K562 (cell line): ENCODE measurements around the gene FMNL2. TPM values are rescaled to one million over a fixed set of nuclear protein-coding genes. Genes with fewer than 3 reads are reported as not detected.

Experiments used
- ATAC-seq: fragments of 200-7000 bp; cut with Tn5 transposase; 3 replicates; pipeline ENCODE4 v1.9.1; 2020; ENCODE audit warnings: moderate library complexity
- BruUV-seq: library from RNA; stranded (reverse); fragments of 400-500 nt; replicated peaks from 2 replicates; lab custom pipeline; 2021; lab: Mats Ljungman, UMichigan
- CTCF ChIA-PET: fragments of 300-600 bp; formaldehyde crosslinking; extraction: SDS; loops from one replicate; lab custom pipeline; 2021; ENCODE audit warnings: low intra/inter-chr PET ratio; lab: Yijun Ruan, JAX
- POLR2A ChIA-PET: fragments of 300-600, 350-650 bp; sonication (Branson Sonifier 250); formaldehyde crosslinking; extraction: SDS; loops from one replicate; lab custom pipeline; 2021; ENCODE audit warnings: antibody characterized with exemption, inconsistent platforms; lab: Yijun Ruan, JAX
- DNase-seq, 4 experiments: peaks; one replicate each; pipeline versions ENCODE4 v3.0.0 to v3.0.0-alpha.2; 2011 to 2018; ENCODE audit warnings: low spot score in 3 of 4, mixed read lengths in 3 of 4; ENCODE audit errors: extremely low read depth in 1 of 4
- FAIRE-seq: peaks from 2 replicates; lab custom pipeline; 2011; peaks lifted over from hg19 to GRCh38; lab: Jason Lieb, UNC
- H2AFZ ChIP-seq: 2 replicates; pipeline ENCODE4 v1.6.0; 2011; ENCODE audit warnings: low read depth, low read length, control low read depth, inconsistent platforms
- H3K27ac ChIP-seq: fragments of 200-600 bp; 3 replicates; pipeline ENCODE4 v1.8.0; 2011; ENCODE audit warnings: low read depth, mild to moderate bottlenecking, control low read depth, inconsistent platforms, low read length, moderate library complexity, mixed read lengths; ENCODE audit errors: extremely low read depth
- H3K27me3 ChIP-seq, 2 experiments: fragments of 300-600 bp in 1 of 2; 2 replicates in 1 of 2; 3 replicates in 1 of 2; pipeline versions ENCODE4 v1.6.0 to v1.8.0; 2011; ENCODE audit warnings: inconsistent platforms in 2 of 2, low read length in 2 of 2, mild to moderate bottlenecking in 1 of 2, mixed read lengths in 1 of 2, moderate library complexity in 1 of 2; ENCODE audit not compliant: control insufficient read depth in 2 of 2, insufficient read depth in 2 of 2
- H3K36me3 ChIP-seq: fragments of 300-600 bp; 3 replicates; pipeline ENCODE4 v1.8.0; 2011; ENCODE audit warnings: mild to moderate bottlenecking, low read length, inconsistent platforms; ENCODE audit not compliant: control insufficient read depth, insufficient read depth
- H3K4me1 ChIP-seq, 2 experiments: fragments of 200-600 bp in 1 of 2; replicated peaks in 1 of 2; 2 replicates in 1 of 2; 3 replicates in 1 of 2; pipeline versions ENCODE4 v1.5.1 to v1.8.0; 2011; ENCODE audit warnings: inconsistent platforms in 2 of 2, low read length in 2 of 2, mild to moderate bottlenecking in 1 of 2, mixed read lengths in 1 of 2, moderate library complexity in 1 of 2; ENCODE audit not compliant: control insufficient read depth in 2 of 2, insufficient read depth in 2 of 2
- H3K4me2 ChIP-seq: 2 replicates; pipeline ENCODE4 v1.6.1; 2011; ENCODE audit warnings: low read length, control low read depth, inconsistent platforms, mixed read lengths; ENCODE audit not compliant: insufficient read depth
- H3K4me3 ChIP-seq: fragments of 200-600 bp; sonication (generic), shearing (Covaris generic); 2 replicates; pipeline ENCODE4 v1.5.1; 2016; ENCODE audit warnings: control low read depth, inconsistent platforms
- H3K79me2 ChIP-seq: fragments of 200-600 bp; 3 replicates; pipeline ENCODE4 v1.8.0; 2011; ENCODE audit warnings: low read length, inconsistent platforms; ENCODE audit not compliant: control insufficient read depth, insufficient read depth
- H3K9ac ChIP-seq, 2 experiments: 2 replicates each; pipeline versions ENCODE4 v1.6.0 to v1.6.1; 2011; ENCODE audit warnings: low read depth in 2 of 2, low read length in 2 of 2, control low read depth in 1 of 2, inconsistent platforms in 1 of 2, mild to moderate bottlenecking in 1 of 2, mixed read lengths in 1 of 2; ENCODE audit not compliant: insufficient read depth in 1 of 2
- H3K9me1 ChIP-seq: one replicate; pipeline ENCODE4 v1.6.0; 2011; ENCODE audit warnings: inconsistent platforms, mild to moderate bottlenecking, low read length, moderate library complexity; ENCODE audit not compliant: control insufficient read depth, insufficient read depth
- H3K9me3 ChIP-seq: replicated peaks from 2 replicates; pipeline ENCODE4 v1.5.1; 2011; ENCODE audit warnings: low read depth, low read length, inconsistent platforms; ENCODE audit not compliant: control insufficient read depth, insufficient read depth
- H4K20me1 ChIP-seq: replicated peaks from 2 replicates; pipeline ENCODE4 v1.6.1; 2011; ENCODE audit warnings: low read length, inconsistent platforms, mixed read lengths; ENCODE audit not compliant: control insufficient read depth, insufficient read depth
- BMI1 ChIP-seq: fragments of 150-350 bp; IDR thresholded peaks from 2 replicates; pipeline ENCODE4 v1.6.1; 2014; ENCODE audit warnings: low read length
- CBFA2T2 ChIP-seq: fragments of 450-650 bp; conservative IDR thresholded peaks from 2 replicates; pipeline ENCODE4 v1.6.1; 2017; ENCODE audit warnings: mild to moderate bottlenecking
- CBX2 ChIP-seq: fragments of 200-600 bp; sonication (generic); IDR thresholded peaks from one replicate; pipeline ENCODE4 v1.6.1; 2012; ENCODE audit warnings: mild to moderate bottlenecking, low read length, inconsistent platforms; ENCODE audit not compliant: insufficient read depth, poor library complexity, severe bottlenecking
- CREBBP ChIP-seq: IDR thresholded peaks from one replicate; pipeline ENCODE4 v1.6.1; 2012; ENCODE audit warnings: low read depth, mild to moderate bottlenecking, control low read depth, inconsistent platforms, low read length
- CXXC5 ChIP-seq: fragments of 250-450 bp; sonication (Bioruptor Pico); IDR thresholded peaks from 2 replicates; pipeline ENCODE4 v1.8.0; 2022; ENCODE audit warnings: inconsistent platforms, mild to moderate bottlenecking, moderate library complexity
- FOXM1 ChIP-seq, 2 experiments: fragments of 450-650 bp in 1 of 2; sonication (generic) in 1 of 2; formaldehyde crosslinking in 1 of 2; IDR thresholded peaks; 2 replicates each; pipeline versions ENCODE4 v1.6.1 to v1.9.0; 2017 to 2022; ENCODE audit warnings: low read depth in 2 of 2, mild to moderate bottlenecking in 2 of 2, missing genetic modification reagents in 1 of 2, moderate library complexity in 1 of 2
- MEF2D ChIP-seq: conservative IDR thresholded peaks from 2 replicates; pipeline ENCODE4 v1.6.1; 2016; ENCODE audit warnings: low read depth, missing genetic modification characterization, missing compliant biosample characterization
- SMAD2 ChIP-seq: fragments of 150-350 bp; IDR thresholded peaks from 2 replicates; pipeline ENCODE4 v1.6.1; 2014; ENCODE audit warnings: low read depth, mild to moderate bottlenecking, low read length
- TRIM25 ChIP-seq: fragments of 450-650 bp; IDR thresholded peaks from 2 replicates; pipeline ENCODE4 v1.7.0; 2016; ENCODE audit warnings: borderline replicate concordance
- ZBTB34 ChIP-seq: fragments of 250-450 bp; sonication (Bioruptor Pico); IDR thresholded peaks from 2 replicates; pipeline ENCODE4 v1.8.0; 2021; ENCODE audit warnings: mild to moderate bottlenecking, moderate library complexity
- ZNF24 ChIP-seq: fragments of 450-650 bp; IDR thresholded peaks from 2 replicates; pipeline ENCODE4 v1.6.1; 2016
- ZNF316 ChIP-seq: fragments of 450-650 bp; IDR thresholded peaks from 2 replicates; pipeline ENCODE4 v1.6.1; 2016
- ZNF77 ChIP-seq: fragments of 250-450 bp; sonication (Bioruptor Pico); IDR thresholded peaks from 2 replicates; pipeline ENCODE4 v1.5.0; 2020
- ZNF79 ChIP-seq: fragments of 250-450 bp; sonication (Bioruptor Pico); IDR thresholded peaks from 2 replicates; pipeline ENCODE4 v1.4.0; 2020; ENCODE audit warnings: low read depth, mild to moderate bottlenecking, moderate library complexity
- WGBS: fragments of 100-300 bp; shearing (Covaris generic); methylation state at CpG from one replicate; pipeline ENCODE4 v1.1.6; 2016; ENCODE audit warnings: low coverage, mixed read lengths; ENCODE audit not compliant: insufficient coverage; ENCODE audit errors: missing lambda C conversion rate; 5-methylcytosine and 5-hydroxymethylcytosine counted together
- in situ Hi-C: fragments of 300-500 bp; cut with MboI; formaldehyde crosslinking; loops from 4 replicates; pipeline ENCODE4 v1.15.0; 2018; ENCODE audit warnings: inconsistent platforms, mixed read lengths
- intact Hi-C: fragments of 100-400 bp; cut with micrococcal nuclease; formaldehyde crosslinking; loops from 2 replicates; pipeline ENCODE4 v1.14.2; 2022
- polyA plus RNA-seq, 8 experiments: library from polyadenylated mRNA; depleted of rRNA in 4 of 8; stranded (reverse) in 5 of 8; unstranded in 3 of 8; fragments of >200 nt; fragmentation: Nextera tagmentation in 2 of 8; fragmentation: Illumina TruSeq in 1 of 8; extraction: Ambion mirVana in 2 of 8; extraction: Trizol in 1 of 8; gene quantifications; 2 replicates each; pipeline versions ENCODE4 v1.2.1 to v1.2.3, GENCODE V29; 2011 to 2014; ENCODE audit warnings: inconsistent platforms in 1 of 8, missing spikeins in 1 of 8
- total RNA-seq, 7 experiments: library from RNA; depleted of rRNA in 6 of 7; stranded (reverse); fragments of >200 nt in 6 of 7; fragmentation: Illumina TruSeq in 2 of 7; extraction: Trizol in 2 of 7; gene quantifications; 2 replicates each; pipeline versions ENCODE4 v1.2.1 to v1.2.3, GENCODE V29; 2011 to 2021; ENCODE audit warnings: low replicate concordance in 1 of 7

FMNL2 gene
- total and polyA plus RNA-seq, 9 of the 15 experiments (the other 6 are each of a cell fraction or from before 2014, with no cell fraction given), result 0.15 to 0.49 (median 0.24) TPM; not detected in 1

- no peak for TF ChIP-seq ZNF77 (CRISPR knock-in tag)
- no peak for TF ChIP-seq TRIM25
- no peak for TF ChIP-seq CXXC5 (CRISPR knock-in tag)
- TF ChIP-seq SMAD2, result no peak
- TF ChIP-seq FOXM1 (IDR thresholded peaks at IDR 0.05; ENCODE audit: low read depth), result no peak
- TF ChIP-seq FOXM1 (CRISPR knock-in tag; IDR thresholded peaks at IDR 0.05; ENCODE audit: low read depth), result no peak
- no peak for TF ChIP-seq BMI1
- TF ChIP-seq ZNF79 (CRISPR knock-in tag), result no peak
- no peak for TF ChIP-seq ZNF24
Measured at GRCh38 chr2:152655880-152656279, 320.9 kb downstream of the FMNL2 start (continued).

GRCh38 chr2:152657043-152657442, 322.1 kb downstream of the FMNL2 start:
- H3K27ac ChIP-seq, result no peak overlapping the region
- FAIRE-seq (no peak), ATAC-seq (no peak), DNase-seq (no peak)
- H2AFZ ChIP-seq, result no peak overlapping the region
- no peaks in the 10 kb centered on the region for H3K79me2 ChIP-seq
- H3K36me3 ChIP-seq, result peaks cover 92% of the 10 kb centered on the region
- H3K27me3 ChIP-seq, result no peaks in the 10 kb centered on the region
- TF ChIP-seq ZBTB34 (CRISPR knock-in tag) (no peak), CBFA2T2 (no peak), CREBBP (no peak), ZNF316 (no peak), CBX2 (no peak), MEF2D (no peak)
- intact Hi-C loops, result no loop called here
- H3K9ac ChIP-seq, result no peak overlapping the region
- CTCF ChIA-PET, result no interaction called here
- in situ Hi-C loops, result no loop called here
- no peak overlapping the region for H3K4me3 ChIP-seq
- no peaks in the 10 kb centered on the region for H4K20me1 ChIP-seq
- 99% methylated on average over 4 of the region's 4 CpGs for WGBS
- H3K4me1 ChIP-seq, result no peaks in the 10 kb centered on the region
- H3K4me2 ChIP-seq, result no peak overlapping the region
- POLR2A ChIA-PET, result interaction anchor here (0.8 to 1.6 kb wide), 3 partner anchors 9 to 14 kb away, joined by 3 to 4 read pairs (median 3); no protein-coding TSS in a partner anchor
- no peaks in the 10 kb centered on the region for H3K9me1 ChIP-seq
- BruUV-seq, result no TSS peak
- no peaks in the 10 kb centered on the region for H3K9me3 ChIP-seq
